Pancreas (tissue), 10 donors: ENCODE results near the gene HADHB. TPM values are rescaled to one million over a fixed set of nuclear protein-coding genes. Genes with fewer than 3 reads are reported as not detected.

Source experiments
- ATAC-seq, 4 donors: fragments of 200-7000 bp; cut with Tn5 transposase; one replicate each; pipeline versions ENCODE4 v1.8.0 to v1.9.1; 2020; ENCODE audit warnings: mild to moderate bottlenecking in 4 of 4, moderate library complexity in 4 of 4
- DNase-seq, 6 donors: peaks; one replicate each; pipeline ENCODE4 v3.0.0-alpha.2; 2020
- FAIRE-seq: peaks from 2 replicates; lab custom pipeline; 2012; peaks lifted over from hg19 to GRCh38; lab: Jason Lieb, UNC
- H3K27ac ChIP-seq, 4 donors: fragments of 200-600 bp; sonication (generic); 1 replicate in 3 of 4; 2 replicates in 1 of 4; pipeline versions ENCODE4 v1.5.0 to v1.8.0; 2020
- H3K27me3 ChIP-seq, 4 donors: fragments of 200-600 bp; one replicate each; pipeline ENCODE4 v1.8.0; 2021
- H3K36me3 ChIP-seq, 3 donors: fragments of 200-600 bp; sonication (generic) in 1 of 3; one replicate each; pipeline versions ENCODE4 v1.5.0 to v1.8.0; 2020 to 2021
- H3K4me1 ChIP-seq, 3 donors: fragments of 200-600 bp; one replicate each; pipeline ENCODE4 v1.8.0; 2021
- H3K4me3 ChIP-seq, 4 donors: fragments of 200-600 bp; sonication (generic) in 2 of 4; one replicate each; pipeline versions ENCODE4 v1.5.0 to v1.8.0; 2020 to 2021
- H3K9me3 ChIP-seq, 4 donors: fragments of 200-600 bp; one replicate each; pipeline ENCODE4 v1.8.0; 2021
- CTCF ChIP-seq, 4 donors: fragments of 200-600 bp; sonication (generic) in 3 of 4; IDR thresholded peaks; one replicate each; pipeline versions ENCODE4 v1.5.0 to v1.8.0; 2021; ENCODE audit warnings: antibody characterized with exemption in 4 of 4
- WGBS, 2 donors: extraction: QIAGEN DNeasy Blood & Tissue Kit; methylation state at CpG; one replicate each; pipeline ENCODE4 v1.1.7; 2013; 5-methylcytosine and 5-hydroxymethylcytosine counted together
- intact Hi-C, 3 donors: fragments of 100-400 bp; cut with DNase I; formaldehyde crosslinking; loops; one replicate each; pipeline versions ENCODE4 v1.11.1 to v1.14.2; 2022
- polyA plus RNA-seq, 2 donors: library from polyadenylated mRNA; stranded (reverse); fragments of 200-250 nt; gene quantifications; one replicate each; pipeline ENCODE4 v1.2.3, GENCODE V29; 2013
- total RNA-seq, 6 donors: library from RNA; stranded (reverse); fragmentation: NEBNext Ultra II Directional in 4 of 6; extraction: Animal tissue kit (Norgen Biotek cat#: 25700) in 4 of 6; gene quantifications; one replicate each; pipeline versions ENCODE4 v1.2.1 to v1.2.4, GENCODE V29; 2021 to 2023
- donor health status: healthy with polysubstance abuse.
- donor health status: DM: no; HTN: no; CAD: no; lungs with moderate emphysema.
- donor health status: DM: no; HTN: no; CAD: no.
- donor health status: control.
- donor health status: control.
- donor health status: Bipolar disorder and iron deficiency.
- donor health status: DM: yes; HTN: yes; CAD: no.
- donor health status: DM: no; HTN: no; CAD: no.
- donor health status: DM: no; HTN: no; CAD: no.
- donor health status: DM: yes; HTN: yes; CAD: no.

Gene HADHB
- total and polyA plus RNA-seq, 8 donors, result 36.3 to 76.8 (median 60.2) TPM

DNA sequence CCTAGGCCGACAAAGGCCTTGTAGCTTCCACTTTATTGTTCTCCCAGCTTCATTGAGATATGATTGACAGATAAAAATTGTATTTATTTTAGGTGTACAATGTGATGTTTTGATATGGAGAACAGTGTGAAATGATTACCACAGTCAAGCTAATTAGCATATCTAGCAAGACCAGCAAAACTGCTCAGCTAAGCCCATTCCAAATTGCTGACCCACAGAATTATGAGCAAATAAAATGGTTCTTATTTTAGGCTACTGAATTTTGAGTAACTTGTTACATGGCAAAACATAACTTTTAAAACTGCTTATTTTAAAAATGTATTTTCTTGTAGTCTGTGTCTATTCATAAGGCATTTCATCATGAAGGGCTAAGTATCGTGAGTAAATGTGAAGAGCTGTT is 92.6 kb downstream of the HADHB start:
- no peak overlapping the region for H3K4me3 ChIP-seq
- ATAC-seq (no peak), FAIRE-seq (no peak), DNase-seq (no peak)
- intact Hi-C loops, result no loop called here
- H3K36me3 ChIP-seq, result no peaks in the 10 kb centered on the region
- peaks cover 0 to 7% (median 0%) of the 10 kb centered on the region in 3 donors for H3K4me1 ChIP-seq
- no peaks in the 10 kb centered on the region for H3K27me3 ChIP-seq
- TF ChIP-seq CTCF (IDR thresholded peaks at IDR 0.05), result no peak
- WGBS, 2 donors, result 89 to 90% methylated on average over 2 of the region's 2 CpGs
- H3K9me3 ChIP-seq, result no peaks in the 10 kb centered on the region
- H3K27ac ChIP-seq, result no peak overlapping the region

Other genes with a start within 250 kb of the HADHB start
- 10 to 100 TPM; 27.4 to 62.9 (median 50.0) TPM for gene RAB10, start 210.9 kb upstream of the HADHB start, total RNA-seq
- gene RAB10, start 210.9 kb upstream of the HADHB start, polyA plus RNA-seq, result 10 to 100 TPM; 16.5 to 29.1 TPM
- 1 to 10 TPM; 1.2 to 4.0 (median 2.6) TPM for gene GAREM2, start 71.9 kb upstream of the HADHB start, total RNA-seq
- 1 to 10 TPM; 1.1 TPM for gene GAREM2, start 71.9 kb upstream of the HADHB start, polyA plus RNA-seq
- 10 to 100 TPM; 58.7 to 89.6 (median 69.2) TPM for gene HADHA, start 307 bp upstream of the HADHB start, total RNA-seq
- gene HADHA, start 307 bp upstream of the HADHB start, polyA plus RNA-seq, result 10 to 100 TPM; 32.1 to 64.8 TPM
- gene SELENOI, start 101.2 kb downstream of the HADHB start, total RNA-seq, result 10 to 100 TPM in 5 of 6 donors, 1 to 10 TPM in 1; 8.2 to 16.5 (median 13.4) TPM
- gene SELENOI, start 101.2 kb downstream of the HADHB start, polyA plus RNA-seq, result 1 to 10 TPM; 1.9 to 6.7 TPM
- gene ADGRF3, start 101.8 kb downstream of the HADHB start, total RNA-seq, result 1 to 10 TPM in 1 of 6 donors, under 1 TPM in 5; 0.28 to 1.1 (median 0.57) TPM
- 1 to 10 TPM in 1 of 2 donors, under 1 TPM in 1; 0.87 to 1.4 TPM for gene ADGRF3, start 101.8 kb downstream of the HADHB start, polyA plus RNA-seq
- not detected for gene DRC1, start 157.0 kb downstream of the HADHB start, total RNA-seq
- gene DRC1, start 157.0 kb downstream of the HADHB start, polyA plus RNA-seq, result under 1 TPM; 0.19 to 0.54 TPM
- gene OTOF, start 233.2 kb downstream of the HADHB start, total RNA-seq, result under 1 TPM in 5 of 6 donors, not detected in 1; 0.09 to 0.26 (median 0.12) TPM
- under 1 TPM; 0.07 to 0.19 TPM for gene OTOF, start 233.2 kb downstream of the HADHB start, polyA plus RNA-seq